IMR-90 (cell line): ENCODE measurements around the gene LYZ. TPM values are rescaled to one million over a fixed set of nuclear protein-coding genes. Genes with fewer than 3 reads are reported as not detected.

Source experiments
- ATAC-seq: fragments of 200-7000 bp; cut with Tn5 transposase; 2 replicates; pipeline ENCODE4 v1.9.1; 2020; ENCODE audit warnings: low read depth, mild to moderate bottlenecking, moderate library complexity
- BruUV-seq: library from RNA; stranded (reverse); fragments of 400-500 nt; replicated peaks from 2 replicates; lab custom pipeline; 2021; lab: Mats Ljungman, UMichigan
- CTCF ChIA-PET: fragments of 300-600 bp; formaldehyde crosslinking; extraction: SDS; loops from one replicate; lab custom pipeline; 2021; ENCODE audit warnings: antibody characterized with exemption; lab: Yijun Ruan, JAX
- POLR2A ChIA-PET: fragments of 300-600 bp; sonication (Branson Sonifier 250); formaldehyde crosslinking; loops from one replicate; lab custom pipeline; 2022; ENCODE audit warnings: antibody characterized with exemption; ENCODE audit not compliant: unreplicated experiment; lab: Charles Lee
- DNase-seq: peaks from one replicate; pipeline ENCODE4 v3.0.0; 2013
- H2AFZ ChIP-seq: replicated peaks from 2 replicates; pipeline ENCODE3; 2013; ENCODE audit warnings: low read length, mild to moderate bottlenecking; ENCODE audit not compliant: poor library complexity
- H2AK5ac ChIP-seq: 2 replicates; pipeline ENCODE4 v1.6.1; 2013; ENCODE audit warnings: low read depth, low read length, inconsistent platforms
- H2AK9ac ChIP-seq: replicated peaks from 2 replicates; pipeline ENCODE3; 2013; ENCODE audit warnings: mild to moderate bottlenecking, low read depth, low read length, moderate library complexity; ENCODE audit not compliant: poor library complexity
- H2BK120ac ChIP-seq: 2 replicates; pipeline ENCODE4 v1.6.1; 2013; ENCODE audit warnings: low read depth, low read length, inconsistent platforms
- H2BK15ac ChIP-seq: 3 replicates; pipeline ENCODE4 v1.6.1; 2013; ENCODE audit warnings: low read depth, low read length, inconsistent platforms
- H2BK20ac ChIP-seq: 2 replicates; pipeline ENCODE4 v1.6.1; 2013; ENCODE audit warnings: low read depth, mild to moderate bottlenecking, inconsistent platforms, low read length, moderate library complexity
- H2BK5ac ChIP-seq: 2 replicates; pipeline ENCODE4 v1.6.1; 2013; ENCODE audit warnings: mild to moderate bottlenecking, low read depth, low read length, inconsistent platforms; ENCODE audit not compliant: poor library complexity, severe bottlenecking
- H3K14ac ChIP-seq: replicated peaks from 2 replicates; pipeline ENCODE4 v1.6.1; 2013; ENCODE audit warnings: low read depth, low read length, inconsistent platforms
- H3K18ac ChIP-seq: 2 replicates; pipeline ENCODE4 v1.6.1; 2013; ENCODE audit warnings: low read depth, low read length, control low read depth
- H3K23ac ChIP-seq: 2 replicates; pipeline ENCODE4 v1.6.1; 2013; ENCODE audit warnings: low read depth, low read length, inconsistent platforms
- H3K27ac ChIP-seq: 2 replicates; pipeline ENCODE4 v1.5.1; 2013; ENCODE audit warnings: mild to moderate bottlenecking, control low read depth, low read length; ENCODE audit not compliant: insufficient read depth
- H3K27me3 ChIP-seq: 2 replicates; pipeline ENCODE4 v1.6.1; 2013; ENCODE audit warnings: low read length; ENCODE audit not compliant: control insufficient read depth, insufficient read depth
- H3K36me3 ChIP-seq: 2 replicates; pipeline ENCODE4 v1.6.1; 2013; ENCODE audit warnings: low read length, mixed read lengths; ENCODE audit not compliant: control insufficient read depth, insufficient read depth
- H3K4ac ChIP-seq: 2 replicates; pipeline ENCODE4 v1.6.1; 2013; ENCODE audit warnings: low read depth, low read length, inconsistent platforms
- H3K4me1 ChIP-seq: 2 replicates; pipeline ENCODE4 v1.6.1; 2013; ENCODE audit warnings: low read length, mixed read lengths; ENCODE audit not compliant: control insufficient read depth, insufficient read depth
- H3K4me2 ChIP-seq: 2 replicates; pipeline ENCODE4 v1.6.1; 2013; ENCODE audit warnings: low read depth, mild to moderate bottlenecking, control low read depth, low read length, moderate library complexity
- H3K4me3 ChIP-seq: 2 replicates; pipeline ENCODE4 v1.5.1; 2013; ENCODE audit warnings: low read depth, mild to moderate bottlenecking, control low read depth, low read length, moderate library complexity; ENCODE audit not compliant: insufficient read depth
- H3K56ac ChIP-seq: 2 replicates; pipeline ENCODE4 v1.6.1; 2013; ENCODE audit warnings: low read length, inconsistent platforms; ENCODE audit not compliant: insufficient read depth; ENCODE audit errors: extremely low read depth
- H3K79me1 ChIP-seq, 2 experiments: 2 replicates each; pipeline ENCODE4 v1.6.1; 2013; ENCODE audit warnings: low read length in 2 of 2, inconsistent platforms in 1 of 2, low read depth in 1 of 2
- H3K9ac ChIP-seq: 2 replicates; pipeline ENCODE4 v1.6.1; 2013; ENCODE audit warnings: low read depth, low read length, control low read depth
- H3K9me1 ChIP-seq: 2 replicates; pipeline ENCODE4 v1.6.1; 2013; ENCODE audit warnings: low read length, inconsistent platforms; ENCODE audit not compliant: insufficient read depth
- H3K9me3 ChIP-seq: 2 replicates; pipeline ENCODE4 v1.6.1; 2013; ENCODE audit warnings: low read length; ENCODE audit not compliant: control insufficient read depth, insufficient read depth
- H4K20me1 ChIP-seq: 2 replicates; pipeline ENCODE4 v1.6.1; 2013; ENCODE audit warnings: low read length, inconsistent platforms; ENCODE audit not compliant: insufficient read depth
- H4K5ac ChIP-seq: 2 replicates; pipeline ENCODE4 v1.6.1; 2013; ENCODE audit warnings: mild to moderate bottlenecking, low read depth, low read length, control low read depth
- H4K8ac ChIP-seq, 2 experiments: 2 replicates each; pipeline ENCODE4 v1.6.1; 2013; ENCODE audit warnings: low read depth in 2 of 2, low read length in 2 of 2, control low read depth in 1 of 2, inconsistent platforms in 1 of 2
- H4K91ac ChIP-seq: 2 replicates; pipeline ENCODE4 v1.6.1; 2013; ENCODE audit warnings: low read depth, low read length, inconsistent platforms; ENCODE audit not compliant: insufficient read depth
- ELK1 ChIP-seq: fragments of 150-350 bp; IDR thresholded peaks from 2 replicates; pipeline ENCODE4 v1.6.1; 2016; ENCODE audit warnings: low read depth, mild to moderate bottlenecking, low read length, moderate library complexity, borderline replicate concordance
- MAFK ChIP-seq: IDR thresholded peaks from 2 replicates; pipeline ENCODE4 v1.6.1; 2012; ENCODE audit warnings: low read depth, low read length, improper control_type of control experiment
- NFE2L2 ChIP-seq: fragments of 150-350 bp; IDR thresholded peaks from 2 replicates; pipeline ENCODE4 v1.6.1; 2016; ENCODE audit warnings: low read depth, mild to moderate bottlenecking, low read length
- WGBS, 2 experiments: methylation state at CpG; one replicate each; pipeline versions ENCODE4 v1.1.5 to v1.1.7; 2013; ENCODE audit warnings: missing lambda C conversion rate in 2 of 2; ENCODE audit not compliant: insufficient read length in 1 of 2; ENCODE audit errors: extremely low coverage in 2 of 2; 5-methylcytosine and 5-hydroxymethylcytosine counted together
- dilution Hi-C: fragments of 300-500 bp; cut with HindIII; formaldehyde crosslinking; loops from one replicate; pipeline ENCODE4 v1.14.3; 2018; ENCODE audit warnings: low sequenced_read_pairs; ENCODE audit not compliant: unreplicated experiment
- in situ Hi-C: fragments of 300-500 bp; cut with MboI; formaldehyde crosslinking; loops from 3 replicates; pipeline ENCODE4 v1.14.3; 2019; ENCODE audit warnings: low sequenced_read_pairs, inconsistent platforms, mixed read lengths
- intact Hi-C: fragments of 100-400 bp; cut with micrococcal nuclease; formaldehyde crosslinking; loops from 2 replicates; pipeline ENCODE4 v1.10.0; 2022
- polyA plus RNA-seq, 3 experiments: library from polyadenylated mRNA; depleted of rRNA; stranded (reverse); fragments of >200 nt; gene quantifications; 2 replicates each; pipeline ENCODE4 v1.2.3, GENCODE V29; 2012; ENCODE audit warnings: low replicate concordance in 1 of 3
- total RNA-seq: library from RNA; depleted of rRNA; stranded (reverse); fragments of >200 nt; gene quantifications from 2 replicates; pipeline ENCODE4 v1.2.3, GENCODE V29; 2012

Gene LYZ
- total and polyA plus RNA-seq, 2 of the 4 experiments (the other 2 are of a cell fraction), result not detected

DNA sequence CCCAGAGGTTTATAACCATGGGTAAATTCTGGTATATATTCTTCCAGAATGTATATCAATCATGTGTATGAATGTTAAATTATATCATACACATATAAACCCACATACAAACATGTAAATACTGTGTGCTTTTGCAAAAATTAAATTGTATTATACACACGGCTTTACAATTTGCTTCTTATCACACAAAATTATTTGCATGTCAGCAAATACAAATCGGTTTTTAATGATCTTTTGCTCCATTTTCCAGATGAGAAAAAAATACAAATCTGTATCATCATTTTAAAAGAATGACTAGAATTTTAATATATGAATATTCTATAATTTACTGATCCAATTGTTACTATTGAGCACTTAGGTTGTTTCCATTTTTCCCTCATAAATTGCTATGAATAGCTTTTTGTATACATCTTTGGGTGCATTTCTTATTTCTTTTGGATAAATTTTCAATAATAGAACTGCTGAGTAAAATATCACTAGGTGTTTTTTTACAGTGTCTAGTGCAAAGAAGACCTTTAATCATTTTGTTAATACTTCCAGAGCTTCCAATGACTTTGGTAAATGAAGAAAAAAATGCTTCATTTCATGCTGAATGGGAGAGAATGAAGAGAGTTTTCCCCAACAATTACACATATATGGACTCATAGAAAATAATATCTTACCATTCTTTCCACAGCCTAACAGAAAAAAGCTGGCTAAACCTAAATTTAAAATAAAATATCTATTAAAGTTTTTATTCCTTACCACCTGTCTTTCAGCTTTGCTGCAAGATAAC is 3.5 kb downstream of the LYZ start:
- Histone ChIP-seq H2BK15ac (no peak overlapping the region), H2BK5ac (no peak overlapping the region), H2AK5ac (no peak overlapping the region), H3K18ac (no peak overlapping the region), H4K8ac (no peak overlapping the region), H3K4me2 (no peak overlapping the region), H3K14ac (no peak overlapping the region), H3K79me1 (no peaks in the 10 kb centered on the region), H2AFZ (no peak overlapping the region), H3K9me1 (no peaks in the 10 kb centered on the region), H3K4me1 (no peaks in the 10 kb centered on the region), H3K27ac (no peak overlapping the region), H3K4ac (no peak overlapping the region), H3K9ac (no peak overlapping the region), H3K23ac (no peak overlapping the region), H2BK120ac (no peak overlapping the region), H3K9me3 (no peaks in the 10 kb centered on the region), H4K20me1 (no peaks in the 10 kb centered on the region), H4K5ac (no peak overlapping the region), H3K4me3 (no peak overlapping the region), H3K56ac (no peak overlapping the region), H3K27me3 (0 out of 2 replicates have a peak, but pooled peaks cover 3% of the 10 kb centered on the region), H2BK20ac (no peak overlapping the region), H4K91ac (no peak overlapping the region), H2AK9ac (no peak overlapping the region), H3K36me3 (no peaks in the 10 kb centered on the region)
- no peak for DNase-seq
- ChIA-PET POLR2A (no interaction called here), CTCF (no interaction called here)
- no peak for ATAC-seq
- intact Hi-C loops, result loop anchor here (10.0 kb wide), 1 partner anchor 383 kb away; the partner anchor contains the start of gene RAB3IP
- in situ Hi-C loops, result no loop called here
- BruUV-seq, result no TSS peak
- WGBS, 2 experiments, result no CpG with 5 or more reads among the region's 2 CpGs
- TF ChIP-seq NFE2L2, result no peak
- no peak for TF ChIP-seq ELK1
- peak; percentile 39; the same call in 1 of the 2 replicates for TF ChIP-seq MAFK
- dilution Hi-C loops, result no loop called here
